Activated CD8-positive, alpha-beta memory T cell treated with anti-CD3 and anti-CD28 coated beads, Interleukin-2, amount 50 U/mL, for 24 hours (primary cell): Measurements from ENCODE around the gene KCNK10.

Experiments used
- DNase-seq: peaks from one replicate; pipeline ENCODE4 v3.0.0-alpha.2; 2020; ENCODE audit errors: extremely low read depth

KCNK10 gene

GRCh38 chr14:88321692-88322503, 1.2 kb downstream of the KCNK10 start:
- DNase-seq: no peak

- DNase-seq: no peak
These were observed 4.7 kb downstream of the KCNK10 start for GRCh38 chr14:88318406-88318805.

DNA sequence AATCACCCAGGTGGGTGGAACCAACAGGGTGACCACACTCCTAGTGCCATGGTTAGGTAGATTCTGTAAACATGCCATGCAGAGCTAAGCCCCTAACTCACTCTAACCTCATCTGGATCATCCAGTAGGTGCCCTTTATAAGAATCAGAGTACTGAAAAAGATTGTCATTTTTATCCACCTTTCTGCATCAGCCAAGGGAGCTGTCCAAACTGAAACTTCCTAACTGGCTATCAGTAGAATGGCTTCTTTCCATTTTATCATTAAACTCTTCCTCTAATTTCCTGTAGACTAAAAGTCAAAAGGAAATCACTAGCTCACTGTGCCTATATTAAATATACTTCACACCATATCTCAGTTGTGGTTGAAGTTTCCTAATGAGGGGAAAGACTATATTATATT, 6.5 kb downstream of the KCNK10 start:
- no peak for DNase-seq

DNA sequence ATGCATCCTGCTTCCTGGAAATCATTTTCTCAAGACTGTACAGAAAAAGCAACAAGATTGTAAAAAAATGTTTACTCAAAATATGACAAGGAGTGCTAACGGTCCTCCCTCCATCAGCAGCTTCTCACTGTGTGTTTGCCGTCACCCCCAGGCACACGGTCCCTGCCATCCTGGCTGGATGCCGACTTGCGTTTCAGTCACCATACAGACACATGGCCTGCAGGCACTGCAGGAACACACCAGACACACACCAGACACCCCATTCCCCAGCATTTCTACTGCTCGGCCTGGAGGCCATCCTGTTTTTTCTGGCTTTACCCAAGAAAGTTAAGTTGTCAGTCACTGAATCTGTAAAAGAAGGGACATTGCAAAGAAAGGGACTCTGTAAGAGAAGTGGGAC, 10.8 kb downstream of the KCNK10 start:
- no peak for DNase-seq

DNA sequence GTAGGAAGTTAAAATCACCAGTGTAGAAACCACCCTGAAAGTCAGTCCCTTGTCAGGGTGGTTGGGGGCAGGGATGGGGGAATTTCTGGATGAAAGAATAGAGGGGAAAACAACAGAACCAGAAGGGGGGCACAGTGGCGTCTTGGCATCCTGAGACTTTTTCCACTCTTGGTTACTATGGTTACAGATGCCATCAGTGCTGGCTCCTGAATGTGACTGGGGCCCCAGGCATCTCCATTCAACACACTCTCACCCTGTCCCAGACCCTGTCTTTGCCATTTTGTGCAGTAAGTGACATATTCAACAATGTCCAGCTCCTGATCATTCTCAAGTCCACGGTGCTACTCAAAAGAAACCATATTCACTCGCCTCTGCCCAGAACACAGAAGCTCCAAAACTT, 11.3 kb downstream of the KCNK10 start:
- DNase-seq: no peak

DNA sequence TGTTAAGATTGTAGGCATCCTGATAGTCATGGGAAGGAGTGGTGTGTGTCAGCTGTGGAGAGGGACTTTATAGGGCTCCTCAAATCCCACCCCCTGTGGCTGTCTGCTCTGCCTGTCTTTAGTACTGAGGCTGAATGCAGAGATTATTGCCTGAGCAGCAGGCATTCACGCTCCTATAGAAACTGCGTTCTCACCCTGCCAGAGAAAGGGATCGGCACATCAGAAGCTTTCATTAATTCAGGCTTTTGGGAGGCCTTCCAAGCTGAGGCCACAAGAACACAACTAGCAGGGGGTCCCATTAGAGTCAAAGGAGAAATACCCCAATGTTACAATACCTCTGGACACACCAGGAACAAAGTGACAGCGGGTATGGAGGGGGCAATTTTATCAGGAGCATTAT, 12.6 kb downstream of the KCNK10 start:
- no peak for DNase-seq

GRCh38 chr14:88310021-88310420, 13.0 kb downstream of the KCNK10 start:
- no peak for DNase-seq

- DNase-seq: no peak
These were observed 17.3 kb downstream of the KCNK10 start for GRCh38 chr14:88305528-88306322.

DNA sequence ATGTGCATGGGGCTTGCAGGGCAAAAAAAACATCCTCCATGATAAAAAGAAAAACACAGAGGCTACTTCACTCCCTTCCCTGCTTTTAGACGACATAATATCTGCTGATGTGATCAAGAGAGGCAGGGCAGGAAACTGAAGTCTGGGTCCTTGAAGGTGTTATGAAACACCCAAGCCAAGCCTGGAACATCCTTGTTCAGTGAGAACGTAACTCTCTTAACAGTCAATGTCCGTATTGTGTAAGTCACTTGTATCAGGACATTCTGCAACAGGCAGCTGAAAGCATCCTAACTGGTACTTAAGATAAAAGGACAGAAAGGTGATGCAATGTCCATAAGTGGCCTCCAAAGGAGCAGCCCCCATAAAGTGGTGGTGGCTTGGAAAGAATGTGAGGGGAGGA, 20.0 kb downstream of the KCNK10 start:
- DNase-seq: no peak

DNA sequence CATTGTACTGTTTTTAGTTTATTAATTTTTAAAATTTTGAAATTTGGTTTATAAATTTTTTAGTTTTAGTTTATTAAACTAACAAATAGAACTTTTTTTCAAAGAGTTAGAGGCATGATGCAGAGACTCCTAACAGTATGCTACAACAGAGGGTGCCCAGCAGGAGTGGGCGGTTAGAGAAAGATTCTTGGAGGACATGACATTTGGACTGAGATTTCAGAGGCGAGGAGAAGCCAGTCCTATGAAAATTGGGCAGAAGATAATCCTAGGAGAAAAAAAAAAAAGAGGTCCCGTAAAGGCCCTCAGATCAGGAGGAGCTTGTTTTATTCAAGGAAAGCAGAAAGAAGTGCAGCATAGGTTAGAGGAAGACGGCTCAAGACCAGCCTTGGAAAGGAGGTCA, 21.7 kb downstream of the KCNK10 start:
- no peak for DNase-seq

DNA sequence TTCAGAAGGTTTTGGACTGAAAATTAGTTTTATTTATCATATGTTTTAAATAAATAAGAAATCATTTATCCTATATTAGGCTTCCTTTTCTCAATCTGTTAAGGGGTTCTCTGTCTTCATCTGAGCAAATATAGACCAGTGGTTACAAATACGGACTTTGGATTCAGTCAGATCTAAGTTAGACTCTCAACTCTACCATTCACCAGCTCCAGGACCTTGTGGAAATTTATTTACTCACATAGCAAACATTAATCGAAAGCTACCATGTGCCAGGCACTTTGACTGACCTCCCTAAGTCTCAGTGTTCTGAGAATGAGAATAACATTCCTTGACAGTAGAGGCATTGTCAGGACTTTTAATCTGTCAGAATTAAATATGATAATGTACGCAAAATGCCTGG, 22.3 kb downstream of the KCNK10 start:
- no peak for DNase-seq

DNA sequence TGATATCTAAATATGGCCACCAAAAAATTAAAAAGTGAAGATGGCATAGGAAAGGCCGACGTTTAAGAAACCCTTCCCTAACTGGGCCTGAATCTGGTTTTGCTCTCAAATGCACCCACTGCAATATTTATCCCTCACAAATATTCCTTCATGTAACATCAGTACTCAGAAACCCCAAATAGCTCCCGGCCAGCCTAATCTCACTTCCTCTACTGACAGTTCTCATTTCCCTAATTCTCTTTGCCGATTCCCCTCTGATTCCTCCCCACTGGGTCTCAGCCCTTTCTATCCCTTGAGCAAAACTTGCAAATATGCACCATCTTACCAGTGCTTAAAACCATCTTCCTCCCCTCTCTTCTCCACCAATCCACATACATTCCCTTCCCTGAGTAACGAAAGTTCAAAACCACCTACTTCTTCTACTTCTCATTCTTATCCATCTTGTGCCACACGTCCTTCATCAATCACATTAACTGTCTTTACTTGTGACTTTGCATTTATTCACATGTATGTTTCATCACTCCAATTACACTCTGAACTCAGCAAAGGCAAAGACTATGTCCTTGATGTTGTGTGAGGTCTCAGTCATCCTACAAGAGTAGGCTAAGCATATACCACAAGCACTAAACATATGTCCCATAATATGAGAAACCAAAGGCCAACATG, 23.1 kb downstream of the KCNK10 start:
- DNase-seq: no peak

DNA sequence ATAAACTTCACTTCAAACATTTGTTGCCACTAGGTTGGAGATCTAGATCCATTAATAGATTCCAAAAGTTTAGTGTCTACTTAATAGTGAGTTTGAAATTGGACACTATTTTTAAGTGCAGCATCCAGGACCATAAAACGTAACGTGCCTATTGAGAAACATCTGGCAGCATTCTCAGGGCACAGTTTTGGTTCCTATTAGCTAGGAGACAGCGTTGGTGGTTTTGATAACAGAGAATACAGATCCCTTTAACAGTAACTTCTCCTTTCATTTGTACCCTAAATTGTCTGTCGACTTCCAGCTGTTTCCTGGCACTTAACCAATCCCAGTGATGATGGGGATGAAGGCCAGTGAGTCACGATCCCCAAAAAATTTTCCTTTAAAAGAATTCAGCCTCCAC, 25.8 kb downstream of the KCNK10 start:
- no peak for DNase-seq

DNA sequence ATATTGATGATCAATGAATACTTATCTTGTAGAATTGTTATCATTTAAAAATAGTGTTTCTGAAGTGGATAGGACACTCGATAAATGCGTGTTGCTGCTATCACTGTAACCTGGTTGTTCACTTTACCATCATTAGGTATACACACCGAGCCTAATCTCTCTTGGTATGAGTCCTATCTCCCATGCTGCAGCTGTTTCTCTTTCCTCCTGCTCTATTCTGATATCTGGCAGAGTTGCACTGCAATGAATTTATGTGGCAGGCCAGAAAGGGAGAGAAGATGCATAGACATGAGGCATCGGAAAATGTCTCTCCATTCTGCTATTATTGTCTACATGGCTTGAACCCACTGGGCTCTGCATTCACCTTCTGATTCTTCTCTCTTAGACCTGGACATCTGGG, 26.7 kb downstream of the KCNK10 start:
- DNase-seq: no peak

GRCh38 chr14:88289996-88290395, 33.1 kb downstream of the KCNK10 start:
- no peak for DNase-seq

- no peak for DNase-seq
These were observed 33.8 kb downstream of the KCNK10 start for GRCh38 chr14:88289234-88289633.

DNA sequence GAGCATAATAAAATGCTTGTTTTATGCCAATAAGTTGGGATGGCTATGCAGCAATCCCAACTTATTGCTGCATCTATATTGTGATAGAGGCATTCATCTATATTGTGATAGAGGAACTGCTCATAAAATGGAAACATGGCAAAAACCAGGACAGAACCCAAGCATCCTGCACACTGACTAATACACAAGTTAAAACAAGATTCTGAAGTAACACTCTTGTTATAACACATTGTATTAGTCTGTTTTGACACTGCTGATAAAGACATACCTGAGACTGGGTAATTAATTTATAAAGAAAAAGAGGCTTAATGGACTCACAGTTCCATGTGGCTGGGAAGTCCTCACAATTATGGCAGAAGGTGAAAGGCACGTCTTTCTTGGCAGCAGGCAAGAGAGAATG, 36.8 kb downstream of the KCNK10 start:
- no peak for DNase-seq

- no peak for DNase-seq
These were observed 41.6 kb downstream of the KCNK10 start for GRCh38 chr14:88281447-88281846.

DNA sequence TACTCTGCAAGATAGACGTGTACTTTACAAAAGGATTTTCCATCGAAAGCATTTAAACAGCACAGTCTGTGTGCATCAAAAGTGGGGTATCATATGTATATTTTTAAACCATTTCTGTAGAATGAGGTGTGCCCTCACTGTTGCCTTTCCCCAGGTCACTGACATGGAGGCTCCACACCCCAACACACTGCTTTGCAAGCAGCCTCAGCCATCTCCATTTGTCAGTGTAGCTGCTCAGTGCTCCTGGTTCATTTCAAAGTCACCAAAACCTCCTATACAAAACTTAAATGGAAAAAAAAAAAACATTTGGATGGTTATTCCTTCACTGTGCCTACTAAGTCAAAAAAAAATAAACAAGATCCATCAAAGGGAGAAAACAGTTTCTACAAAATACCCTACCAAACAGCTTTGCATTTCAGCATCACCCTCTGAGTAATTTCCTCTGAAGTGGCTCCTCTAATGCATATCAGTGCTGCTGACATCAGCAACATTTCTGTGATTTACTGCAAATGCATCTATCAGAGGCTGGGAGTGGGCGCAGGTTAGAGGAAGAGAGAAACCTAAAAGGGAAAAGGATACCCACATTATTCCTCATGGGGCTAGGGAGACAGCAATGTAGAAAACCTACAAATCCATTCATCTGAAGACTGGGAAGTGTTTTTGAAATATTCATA, 46.0 kb downstream of the KCNK10 start:
- DNase-seq: no peak

DNA sequence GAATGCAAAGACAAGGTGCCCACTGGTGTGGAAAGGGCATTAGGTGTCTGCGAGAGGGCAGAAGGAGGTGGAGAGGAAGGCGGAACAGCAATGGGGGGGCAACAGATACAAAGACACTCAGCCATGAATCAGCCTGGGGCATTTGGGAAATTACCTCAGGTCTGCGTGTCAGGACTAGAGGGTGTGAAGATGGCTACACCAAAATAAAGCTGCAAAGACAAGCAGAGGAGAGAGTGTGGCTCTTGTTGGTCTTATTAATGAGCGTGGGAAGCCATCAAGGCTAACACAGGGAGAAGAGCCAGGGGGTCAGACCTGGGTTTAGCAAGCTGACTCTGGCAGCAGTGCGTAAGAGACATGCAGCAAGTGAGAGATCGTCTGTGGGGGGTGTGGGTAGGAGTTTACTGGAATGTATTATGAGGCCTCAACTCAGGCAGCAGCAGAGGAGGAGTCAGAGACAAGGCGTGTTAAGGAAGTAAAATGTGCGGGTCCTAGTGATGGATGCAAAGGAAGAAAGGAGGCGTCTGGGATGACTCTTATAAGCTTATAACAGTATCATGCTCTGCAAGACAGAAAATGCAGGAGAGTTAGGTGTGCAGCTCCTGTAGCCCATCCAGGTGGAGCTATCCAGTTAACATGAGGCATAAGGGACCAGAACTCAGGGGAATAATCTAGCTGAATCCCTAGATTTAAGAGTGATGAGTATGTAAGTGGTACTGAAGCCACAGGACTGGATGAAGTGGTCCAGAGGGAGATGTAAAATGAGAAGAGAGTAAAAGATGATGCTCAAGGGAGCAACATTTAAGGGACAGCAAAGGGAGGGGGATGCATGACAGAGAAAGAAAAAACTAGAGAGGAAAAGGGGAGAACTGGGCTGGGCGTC, 50.4 kb downstream of the KCNK10 start:
- no peak for DNase-seq

DNA sequence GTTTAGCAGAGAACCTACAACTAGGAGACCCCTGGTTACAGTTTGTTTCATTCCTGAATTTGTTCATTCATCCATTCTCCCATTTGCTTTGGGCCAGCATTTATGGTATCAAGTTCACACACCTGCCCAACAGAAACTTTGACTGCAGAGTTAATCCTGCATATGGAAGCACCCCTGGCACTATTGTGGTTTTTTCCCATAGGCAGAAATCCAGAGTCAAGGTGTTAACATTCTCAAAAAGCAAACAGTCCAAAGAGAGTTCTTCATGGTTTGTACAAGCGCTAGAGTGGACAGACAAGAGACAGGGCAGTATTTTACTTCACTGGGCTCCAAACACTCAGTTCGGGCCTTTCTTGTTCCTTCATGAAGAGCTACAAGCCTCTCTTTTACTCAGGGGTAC, 51.9 kb downstream of the KCNK10 start:
- DNase-seq: no peak
